Measurements from ENCODE around the gene GCC2.

Gene GCC2

DNA sequence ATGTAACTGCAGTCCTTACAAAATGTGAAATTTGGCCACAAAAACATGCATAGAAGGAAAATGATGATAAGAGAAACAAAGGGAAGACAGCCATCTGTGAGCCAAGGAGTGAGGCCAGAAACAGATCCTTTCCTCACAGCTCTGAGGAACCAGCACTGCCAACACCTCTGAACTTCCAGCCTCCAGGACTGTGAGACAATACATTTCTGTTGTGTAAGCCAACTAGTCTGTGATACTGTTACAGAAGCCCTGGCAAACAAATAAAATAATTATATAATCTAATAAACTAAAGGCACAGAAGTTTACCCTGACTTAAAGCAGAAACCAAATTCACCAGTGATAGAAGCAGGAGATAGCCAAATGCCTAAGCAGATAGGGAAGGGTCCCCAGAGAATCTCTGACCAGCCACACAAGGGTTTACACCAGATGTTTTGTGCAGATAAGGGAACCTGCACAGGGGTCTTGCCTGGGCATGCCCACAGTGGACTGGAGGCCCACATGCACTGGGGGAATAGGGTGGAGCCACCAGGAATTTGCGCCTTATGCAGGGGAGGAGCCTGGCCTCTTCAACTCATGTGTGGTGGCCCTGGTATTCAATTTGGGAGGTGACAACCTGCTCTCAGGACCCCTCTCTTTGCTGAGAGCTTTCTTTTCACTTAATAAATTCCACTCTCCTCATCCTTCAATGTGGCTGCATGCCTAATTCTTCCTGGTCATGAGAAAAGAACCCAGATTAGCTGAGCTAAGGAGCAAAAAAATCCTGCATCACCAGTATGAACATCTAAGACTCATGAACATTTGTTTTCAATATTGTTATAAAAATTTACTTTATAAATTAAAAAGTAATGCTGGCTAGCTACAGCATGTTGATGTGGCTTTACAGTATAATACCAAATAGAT lies 3.8 kb upstream of the GCC2 start:
- H3K4ac ChIP-seq (ENCODE audit: low read depth in 1 of 2, low read length in 2 of 2): no peak overlapping the region
- H2AFZ ChIP-seq (ENCODE audit: low read depth, low read length): no peak overlapping the region
- H3K9ac ChIP-seq (ENCODE audit: low read length): peak overlapping the region; percentile 68
- no peaks in the 10 kb centered on the region for H3K36me3 ChIP-seq (ENCODE audit: control insufficient read depth in 1 of 2, insufficient read depth in 2 of 2, low read depth in 1 of 2, low read length in 2 of 2)
- H3K4me2 ChIP-seq (ENCODE audit: low read length, poor library complexity, severe bottlenecking): no peak overlapping the region
- H4K8ac ChIP-seq (ENCODE audit: low read length): peak overlapping the region; percentile 83
- no peak overlapping the region for H3K14ac ChIP-seq (ENCODE audit: low read length in 2 of 2)
- peaks cover 8% of the 10 kb centered on the region for H3K4me1 ChIP-seq (ENCODE audit: control insufficient read depth, insufficient read depth, low read depth, low read length)
- H3K79me1 ChIP-seq (replicated peaks; ENCODE audit: low read length, poor library complexity, severe bottlenecking): no peaks in the 10 kb centered on the region
- WGBS: 94% methylated on average over 1 of the region's 1 CpG
- H2AK5ac ChIP-seq (ENCODE audit: low read length, severe bottlenecking): no peak overlapping the region
- H3K4me3 ChIP-seq (ENCODE audit: insufficient read depth in 1 of 2, low read depth in 1 of 2, low read length in 2 of 2): no peak overlapping the region
- no peak overlapping the region for H3K27ac ChIP-seq (ENCODE audit: low read length, poor library complexity, severe bottlenecking)
- H2BK12ac ChIP-seq (ENCODE audit: low read length in 2 of 2): peak overlapping the region in 1 of 2 experiments; percentile 48
- H3K9me3 ChIP-seq (ENCODE audit: control insufficient read depth, low read length): no peaks in the 10 kb centered on the region
- H2BK15ac ChIP-seq (ENCODE audit: low read depth, poor library complexity, severe bottlenecking): no peak overlapping the region
- no peak overlapping the region for H2BK5ac ChIP-seq (ENCODE audit: low read depth, low read length, poor library complexity, severe bottlenecking)
- H2BK120ac ChIP-seq (ENCODE audit: low read depth, low read length): no peak overlapping the region
- DNase-seq: no peak
- H3K18ac ChIP-seq (ENCODE audit: low read depth in 1 of 2, low read length in 2 of 2): peak overlapping the region in 1 of 2 experiments; percentile 45
- peak overlapping the region; percentile 70 for H4K91ac ChIP-seq (ENCODE audit: low read length)
- H3K27me3 ChIP-seq (ENCODE audit: control insufficient read depth in 1 of 2, insufficient read depth in 1 of 2, low read length in 2 of 2): no peaks in the 10 kb centered on the region
- no peak overlapping the region for H3K23ac ChIP-seq (ENCODE audit: low read length in 2 of 2)

DNA sequence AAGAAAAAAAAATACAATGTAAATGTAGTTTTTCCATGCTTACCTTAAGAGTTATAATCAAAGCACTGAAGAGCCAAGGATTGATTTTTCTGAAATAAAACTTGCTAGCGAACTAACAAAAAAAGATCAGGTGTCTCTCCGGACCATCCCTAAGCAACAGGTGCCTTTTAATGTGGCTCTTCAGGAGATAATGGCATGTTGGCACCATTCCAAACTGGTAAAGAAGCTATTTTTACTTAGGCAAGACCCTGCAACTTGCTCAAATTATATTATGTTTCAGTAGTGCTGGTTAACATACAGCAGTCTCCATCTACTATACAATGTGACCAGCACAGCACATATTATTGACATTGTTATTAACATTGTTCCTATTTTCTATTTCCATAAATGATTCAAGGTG lies 2.3 kb upstream of the GCC2 start:
- Histone ChIP-seq H3K4me3 (ENCODE audit: insufficient read depth in 1 of 2, low read depth in 1 of 2, low read length in 2 of 2) (no peak overlapping the region), H3K27me3 (ENCODE audit: control insufficient read depth in 1 of 2, insufficient read depth in 1 of 2, low read length in 2 of 2) (no peaks in the 10 kb centered on the region), H2BK120ac (ENCODE audit: low read depth, low read length) (no peak overlapping the region), H4K8ac (ENCODE audit: low read length) (no peak overlapping the region), H3K18ac (ENCODE audit: low read depth in 1 of 2, low read length in 2 of 2) (no peak overlapping the region), H3K14ac (ENCODE audit: low read length in 2 of 2) (no peak overlapping the region), H2BK12ac (ENCODE audit: low read length in 2 of 2) (no peak overlapping the region), H2BK5ac (ENCODE audit: low read depth, low read length, poor library complexity, severe bottlenecking) (no peak overlapping the region), H3K9ac (ENCODE audit: low read length) (no peak overlapping the region), H3K4me2 (ENCODE audit: low read length, poor library complexity, severe bottlenecking) (no peak overlapping the region), H3K4me1 (ENCODE audit: control insufficient read depth, insufficient read depth, low read depth, low read length) (peaks cover 9% of the 10 kb centered on the region), H3K9me3 (ENCODE audit: control insufficient read depth, low read length) (no peaks in the 10 kb centered on the region), H4K91ac (ENCODE audit: low read length) (no peak overlapping the region), H3K27ac (ENCODE audit: low read length, poor library complexity, severe bottlenecking) (no peak overlapping the region), H2AK5ac (ENCODE audit: low read length, severe bottlenecking) (no peak overlapping the region), H2AFZ (ENCODE audit: low read depth, low read length) (no peak overlapping the region), H3K79me1 (replicated peaks; ENCODE audit: low read length, poor library complexity, severe bottlenecking) (no peaks in the 10 kb centered on the region), H3K4ac (ENCODE audit: low read depth in 1 of 2, low read length in 2 of 2) (no peak overlapping the region), H2BK15ac (ENCODE audit: low read depth, poor library complexity, severe bottlenecking) (no peak overlapping the region), H3K36me3 (ENCODE audit: control insufficient read depth in 1 of 2, insufficient read depth in 2 of 2, low read depth in 1 of 2, low read length in 2 of 2) (peaks cover 0 to 11% of the 10 kb centered on the region in 2 experiments), H3K23ac (ENCODE audit: low read length in 2 of 2) (no peak overlapping the region)
- DNase-seq: no peak
- WGBS: 97% methylated on average over 2 of the region's 2 CpGs

DNA sequence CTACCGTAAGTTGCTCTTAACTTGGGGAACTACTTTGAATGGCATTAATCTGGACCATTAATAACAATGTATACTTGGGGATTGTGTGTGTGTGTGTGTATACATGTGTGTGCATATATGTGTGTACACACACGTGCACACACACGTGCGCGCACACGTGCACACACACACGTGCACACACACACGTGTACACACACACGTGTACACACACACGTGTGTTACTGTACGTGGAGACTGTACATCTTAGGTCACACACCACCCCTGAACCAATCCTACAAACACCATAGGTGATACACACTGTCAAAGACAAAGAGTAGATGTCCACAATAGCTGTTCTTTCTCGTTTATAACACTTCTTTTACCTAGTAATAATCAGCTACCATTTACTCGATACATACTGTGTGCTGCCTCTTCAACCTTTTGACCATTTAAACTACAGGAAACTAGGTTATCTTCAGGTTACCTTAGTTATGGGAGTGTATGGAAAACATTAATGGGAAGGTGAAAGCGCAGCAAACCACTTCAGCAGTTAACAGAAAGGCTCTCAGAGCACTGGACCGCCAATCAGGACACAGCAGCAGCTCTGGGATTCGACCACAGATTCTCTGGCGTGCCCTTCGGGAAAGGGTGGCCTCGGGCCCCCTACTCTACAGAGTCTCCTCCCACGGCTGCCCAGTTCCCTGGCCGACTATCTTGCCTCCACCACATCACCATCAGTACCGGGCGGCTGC lies 894 bp upstream of the GCC2 start:
- Histone ChIP-seq H2BK120ac (ENCODE audit: low read depth, low read length) (peak overlapping the region; percentile 50), H3K14ac (ENCODE audit: low read length in 2 of 2) (no peak overlapping the region), H3K4me2 (ENCODE audit: low read length, poor library complexity, severe bottlenecking) (peak overlapping the region; percentile 64), H2BK12ac (ENCODE audit: low read length in 2 of 2) (no peak overlapping the region), H3K27me3 (ENCODE audit: control insufficient read depth in 1 of 2, insufficient read depth in 1 of 2, low read length in 2 of 2) (no peaks in the 10 kb centered on the region), H2BK5ac (ENCODE audit: low read depth, low read length, poor library complexity, severe bottlenecking) (peak overlapping the region; percentile 63), H2AFZ (ENCODE audit: low read depth, low read length) (peak overlapping the region; percentile 29), H4K91ac (ENCODE audit: low read length) (peak overlapping the region; percentile 81), H3K23ac (ENCODE audit: low read length in 2 of 2) (no peak overlapping the region), H4K8ac (ENCODE audit: low read length) (peak overlapping the region; percentile 86), H3K79me1 (replicated peaks; ENCODE audit: low read length, poor library complexity, severe bottlenecking) (no peaks in the 10 kb centered on the region), H3K9me3 (ENCODE audit: control insufficient read depth, low read length) (no peaks in the 10 kb centered on the region), H3K4ac (ENCODE audit: low read depth in 1 of 2, low read length in 2 of 2) (peak overlapping the region; percentile 29 to 45), H3K27ac (ENCODE audit: low read length, poor library complexity, severe bottlenecking) (peak overlapping the region; percentile 83), H3K4me3 (ENCODE audit: insufficient read depth in 1 of 2, low read depth in 1 of 2, low read length in 2 of 2) (peak overlapping the region; percentile 70 to 100), H3K9ac (ENCODE audit: low read length) (peak overlapping the region; percentile 100), H2BK15ac (ENCODE audit: low read depth, poor library complexity, severe bottlenecking) (peak overlapping the region; percentile 44), H3K36me3 (ENCODE audit: control insufficient read depth in 1 of 2, insufficient read depth in 2 of 2, low read depth in 1 of 2, low read length in 2 of 2) (peaks cover 3 to 23% of the 10 kb centered on the region in 2 experiments), H3K18ac (ENCODE audit: low read depth in 1 of 2, low read length in 2 of 2) (peak overlapping the region; percentile 74 to 95), H3K4me1 (ENCODE audit: control insufficient read depth, insufficient read depth, low read depth, low read length) (peaks cover 9% of the 10 kb centered on the region), H2AK5ac (ENCODE audit: low read length, severe bottlenecking) (peak overlapping the region; percentile 39)
- WGBS: 37% methylated on average over 21 of the region's 23 CpGs
- no peak for DNase-seq

Measured in mesenchymal stem cell (in vitro differentiated cells and primary cell).